ENCODE results near the gene GPATCH4. TPM values are rescaled to one million over a fixed set of nuclear protein-coding genes. Genes with fewer than 3 reads are reported as not detected.

Gene GPATCH4
- total RNA-seq, 1 experiment from 2014 or later: 33.6 TPM

Other genes starting within 250 kb of the GPATCH4 start
- gene RHBG, start 232.3 kb downstream of the GPATCH4 start, total RNA-seq (2014; rRNA removed; shearing (Covaris generic); ENCODE audit: low replicate concordance): not detected in 2 replicates
- 2.7 and 6.2 TPM in 2 replicates for gene MEF2D, start 100.7 kb downstream of the GPATCH4 start, total RNA-seq (2014; rRNA removed; shearing (Covaris generic); ENCODE audit: low replicate concordance)
- gene IQGAP3, start 28.9 kb downstream of the GPATCH4 start, total RNA-seq (2014; rRNA removed; shearing (Covaris generic); ENCODE audit: low replicate concordance): 34.8 and 47.1 TPM in 2 replicates
- not detected in 2 replicates for gene TTC24, start 21.8 kb downstream of the GPATCH4 start, total RNA-seq (2014; rRNA removed; shearing (Covaris generic); ENCODE audit: low replicate concordance)
- 142 and 150 TPM in 2 replicates for gene NAXE, start 9.7 kb downstream of the GPATCH4 start, total RNA-seq (2014; rRNA removed; shearing (Covaris generic); ENCODE audit: low replicate concordance)
- not detected in 2 replicates for gene HAPLN2, start 17.9 kb upstream of the GPATCH4 start, total RNA-seq (2014; rRNA removed; shearing (Covaris generic); ENCODE audit: low replicate concordance)
- gene BCAN, start 40.6 kb upstream of the GPATCH4 start, total RNA-seq (2014; rRNA removed; shearing (Covaris generic); ENCODE audit: low replicate concordance): not detected in 2 replicates
- gene NES, start 75.9 kb upstream of the GPATCH4 start, total RNA-seq (2014; rRNA removed; shearing (Covaris generic); ENCODE audit: low replicate concordance): 0.03 TPM in 2 replicates
- not detected in 2 replicates for gene CRABP2, start 104.1 kb upstream of the GPATCH4 start, total RNA-seq (2014; rRNA removed; shearing (Covaris generic); ENCODE audit: low replicate concordance)
- 34.4 and 34.6 TPM in 2 replicates for gene METTL25B, start 127.0 kb upstream of the GPATCH4 start, total RNA-seq (2014; rRNA removed; shearing (Covaris generic); ENCODE audit: low replicate concordance)
- gene ISG20L2, start 127.3 kb upstream of the GPATCH4 start, total RNA-seq (2014; rRNA removed; shearing (Covaris generic); ENCODE audit: low replicate concordance): 9.6 and 19.6 TPM in 2 replicates
- gene MRPL24, start 139.6 kb upstream of the GPATCH4 start, total RNA-seq (2014; rRNA removed; shearing (Covaris generic); ENCODE audit: low replicate concordance): 181 and 194 TPM in 2 replicates
- 463 and 550 TPM in 2 replicates for gene HDGF, start 150.2 kb upstream of the GPATCH4 start, total RNA-seq (2014; rRNA removed; shearing (Covaris generic); ENCODE audit: low replicate concordance)
- gene PRCC, start 166.1 kb upstream of the GPATCH4 start, total RNA-seq (2014; rRNA removed; shearing (Covaris generic); ENCODE audit: low replicate concordance): 29.4 and 50.9 TPM in 2 replicates
- not detected in 2 replicates for gene SH2D2A, start 215.4 kb upstream of the GPATCH4 start, total RNA-seq (2014; rRNA removed; shearing (Covaris generic); ENCODE audit: low replicate concordance)